HG02973 (cell line): Measurements from ENCODE around the gene NRP1.

ENCODE experiments used
- ATAC-seq: cut with Tn5 transposase; IDR thresholded peaks from one replicate; pipeline ENCODE4 v1.9.1; 2021; ENCODE audit warnings: moderate library complexity; ENCODE audit not compliant: unreplicated experiment

The NRP1 gene

GRCh38 chr10:33192190-33192589, 142.3 kb downstream of the NRP1 start:
- no peak for ATAC-seq

GRCh38 chr10:33190406-33190805, 144.1 kb downstream of the NRP1 start:
- no peak for ATAC-seq

GRCh38 chr10:33189808-33190207, 144.7 kb downstream of the NRP1 start:
- ATAC-seq: no peak

- no peak for ATAC-seq
These were observed 145.1 kb downstream of the NRP1 start for GRCh38 chr10:33189363-33189762.

- ATAC-seq: no peak
These were observed 147.0 kb downstream of the NRP1 start for GRCh38 chr10:33187427-33187999.

GRCh38 chr10:33186150-33186549, 148.3 kb downstream of the NRP1 start:
- no peak for ATAC-seq

- ATAC-seq: no peak
These were observed 150.8 kb downstream of the NRP1 start for GRCh38 chr10:33183655-33184054.

GRCh38 chr10:33180921-33181320, 153.5 kb downstream of the NRP1 start:
- no peak for ATAC-seq

- ATAC-seq: no peak
These were observed 154.1 kb downstream of the NRP1 start for GRCh38 chr10:33180390-33180789.

GRCh38 chr10:33179067-33179466, 155.4 kb downstream of the NRP1 start:
- no peak for ATAC-seq

- ATAC-seq: no peak
These were observed 156.3 kb downstream of the NRP1 start for GRCh38 chr10:33178026-33178755.

GRCh38 chr10:33176688-33177087, 157.8 kb downstream of the NRP1 start:
- no peak for ATAC-seq

- ATAC-seq: no peak
These were observed 159.6 kb downstream of the NRP1 start for GRCh38 chr10:33174674-33175434.

- no peak for ATAC-seq
These were observed 168.6 kb downstream of the NRP1 start for GRCh38 chr10:33165911-33166310.

- ATAC-seq: no peak
These were observed 170.3 kb downstream of the NRP1 start for GRCh38 chr10:33164060-33164709.

- ATAC-seq: no peak
These were observed 172.3 kb downstream of the NRP1 start for GRCh38 chr10:33162248-33162575.

GRCh38 chr10:33161550-33162247, 172.8 kb downstream of the NRP1 start:
- ATAC-seq: no peak

- ATAC-seq: no peak
These were observed 174.3 kb downstream of the NRP1 start for GRCh38 chr10:33160151-33160550.

- no peak for ATAC-seq
These were observed 177.4 kb downstream of the NRP1 start for GRCh38 chr10:33157103-33157502.

GRCh38 chr10:33155720-33156638, 178.5 kb downstream of the NRP1 start:
- ATAC-seq: peak; percentile 81
